ENCODE measurements around the gene ADAT3.
A peak's percentile ranks its signal among the peaks of the same experiment; 100 is the strongest.

Gene ADAT3

GRCh38 chr19:1917146-1917545 lies 11.9 kb downstream of the ADAT3 start:
- no peak for DNase-seq

DNA sequence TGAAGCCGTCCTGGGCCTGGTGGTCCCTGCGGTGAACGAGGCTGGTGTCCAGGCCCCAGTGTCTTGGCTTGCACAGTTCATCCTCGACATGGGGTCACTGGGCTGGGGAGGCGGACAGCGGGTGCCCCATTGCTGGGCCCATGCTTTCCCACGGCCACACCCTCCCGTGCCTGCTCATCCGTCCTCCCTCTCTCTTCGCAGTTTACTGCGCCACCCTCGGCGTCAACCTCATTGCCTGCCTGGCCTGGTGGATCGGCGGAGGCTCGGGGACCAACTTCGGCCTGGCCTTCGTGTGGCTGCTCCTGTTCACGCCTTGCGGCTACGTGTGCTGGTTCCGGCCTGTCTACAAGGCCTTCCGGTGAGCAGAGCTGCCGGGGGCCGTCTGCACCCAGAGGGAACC lies 12.7 kb downstream of the ADAT3 start:
- DNase-seq: no peak

DNA sequence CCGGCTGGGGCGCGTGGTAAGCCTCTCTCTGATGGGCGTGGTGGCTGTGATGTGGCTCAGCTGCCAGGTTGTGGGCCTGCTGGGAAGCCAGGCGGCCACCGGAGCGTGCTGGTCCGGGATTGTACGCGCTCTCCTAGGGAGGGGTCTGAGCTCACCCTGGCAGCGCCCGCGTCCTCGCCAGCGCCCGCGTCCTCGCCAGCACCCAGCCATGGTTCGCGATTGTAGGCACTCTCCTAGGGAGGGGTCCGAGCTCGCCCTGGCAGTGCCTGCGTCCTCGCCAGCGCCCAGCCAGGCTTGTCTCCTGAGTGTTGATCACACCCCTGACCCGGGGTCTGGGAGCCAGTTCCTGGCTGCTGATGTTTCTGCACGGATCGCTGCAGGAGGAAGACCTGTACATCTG lies 13.8 kb downstream of the ADAT3 start:
- DNase-seq: no peak

- no peak for DNase-seq
Measured at GRCh38 chr19:1920644-1921043, 15.4 kb downstream of the ADAT3 start.

DNA sequence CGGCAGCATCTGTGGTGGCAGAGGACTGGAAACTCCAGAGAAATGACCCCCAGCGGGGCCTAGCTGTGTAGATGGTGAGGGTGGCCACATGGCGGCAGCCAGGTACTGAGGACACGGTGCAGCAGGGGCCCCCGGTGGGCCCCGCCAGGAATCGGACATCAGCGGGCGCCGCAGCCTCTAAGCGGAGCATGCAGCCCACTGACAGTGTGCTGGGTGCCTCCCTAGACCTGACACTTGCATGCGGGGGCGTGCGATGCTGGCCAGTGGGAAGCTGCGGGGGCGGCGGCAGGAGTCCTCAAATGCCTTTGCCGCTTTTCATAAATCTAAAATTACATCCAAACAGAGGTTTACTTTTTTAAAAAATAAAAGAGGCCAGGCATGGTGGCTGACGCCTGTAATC lies 16.1 kb downstream of the ADAT3 start:
- no peak for DNase-seq

DNA sequence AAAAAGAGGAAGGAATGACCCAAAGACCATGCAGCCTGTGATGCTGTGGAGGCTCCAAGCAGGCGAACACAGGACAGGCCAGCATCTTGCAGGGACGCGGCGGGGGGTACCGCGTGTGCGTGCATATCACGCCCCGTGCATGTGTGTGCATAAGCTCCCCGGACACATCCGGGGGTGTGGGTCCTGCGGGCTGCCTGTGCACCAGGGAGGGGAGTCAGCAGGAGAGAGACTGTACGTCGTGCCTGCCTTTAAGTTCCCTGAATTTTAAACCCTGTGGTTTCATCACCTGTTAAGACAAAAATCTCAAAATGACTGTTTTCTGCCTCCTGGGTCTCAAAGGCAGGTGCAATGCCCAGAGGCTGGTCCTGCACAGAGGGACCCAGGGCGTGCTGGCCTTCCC lies 16.6 kb downstream of the ADAT3 start:
- no peak for DNase-seq

DNA sequence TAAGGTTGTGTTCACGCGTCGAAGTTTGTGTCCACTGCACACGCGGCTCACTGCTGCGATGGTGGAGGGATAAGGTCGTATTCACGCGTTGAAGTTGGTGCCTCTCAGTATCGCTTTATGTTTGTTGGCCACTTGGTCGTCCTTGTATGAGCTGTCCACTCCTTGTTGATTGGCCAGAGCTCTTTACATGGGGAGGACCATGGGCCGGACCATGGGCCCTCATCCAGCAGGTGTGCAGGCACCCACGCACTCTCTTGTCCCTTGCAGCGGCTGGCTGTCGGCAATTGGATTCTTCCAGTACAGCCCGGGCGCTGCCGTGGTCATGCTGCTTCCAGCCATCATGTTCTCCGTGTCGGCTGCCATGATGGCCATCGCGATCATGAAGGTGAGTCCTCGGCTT lies 17.6 kb downstream of the ADAT3 start:
- DNase-seq: no peak

- DNase-seq: no peak
Measured at GRCh38 chr19:1923319-1923718, 18.1 kb downstream of the ADAT3 start.

- no peak for DNase-seq
Measured at GRCh38 chr19:1924320-1924961, 19.2 kb downstream of the ADAT3 start.

GRCh38 chr19:1925544-1925943 lies 20.3 kb downstream of the ADAT3 start:
- DNase-seq: no peak

DNA sequence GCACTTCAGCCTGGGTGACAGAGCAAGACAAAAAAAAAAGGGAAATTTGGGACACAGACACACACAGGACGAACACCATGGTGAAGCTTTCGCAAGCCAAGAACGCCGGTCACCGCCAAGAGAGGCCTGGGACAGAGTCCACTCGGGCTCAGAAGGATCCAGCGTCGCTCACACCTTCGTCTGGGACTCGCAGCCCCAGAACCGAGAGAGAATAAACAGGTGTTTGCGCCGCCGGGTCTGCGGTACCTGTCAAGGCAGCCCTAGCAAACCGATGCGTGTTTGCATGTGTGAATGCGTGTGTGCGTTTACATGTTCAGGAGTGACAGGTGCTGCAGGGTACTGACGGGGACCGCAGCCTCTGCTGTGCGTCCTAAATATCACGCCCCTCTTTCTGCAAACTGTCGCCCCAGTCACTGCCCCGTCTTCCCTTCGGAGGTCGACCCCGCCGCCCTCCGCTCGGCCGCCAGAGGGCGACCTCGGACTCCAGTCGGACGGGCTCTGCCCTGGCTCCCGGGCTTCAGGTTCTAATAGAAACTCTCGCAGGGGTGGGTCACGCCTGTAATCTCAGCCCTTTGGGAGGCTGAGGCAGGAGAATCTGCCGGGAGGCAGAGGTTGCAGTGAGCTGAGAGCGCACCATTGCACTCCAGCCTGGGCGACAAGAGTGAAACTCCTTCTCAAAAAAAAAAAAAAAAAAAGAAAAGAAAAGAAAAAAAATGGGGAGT lies 24.0 kb downstream of the ADAT3 start:
- peak; percentile 68 for DNase-seq

GRCh38 chr19:1931445-1931844 lies 26.2 kb downstream of the ADAT3 start:
- DNase-seq: no peak

GRCh38 chr19:1932395-1932794 lies 27.2 kb downstream of the ADAT3 start:
- no peak for DNase-seq

- DNase-seq: no peak
Measured at GRCh38 chr19:1933244-1933643, 28.0 kb downstream of the ADAT3 start.

- DNase-seq: no peak
Measured at GRCh38 chr19:1933942-1934341, 28.7 kb downstream of the ADAT3 start.

DNA sequence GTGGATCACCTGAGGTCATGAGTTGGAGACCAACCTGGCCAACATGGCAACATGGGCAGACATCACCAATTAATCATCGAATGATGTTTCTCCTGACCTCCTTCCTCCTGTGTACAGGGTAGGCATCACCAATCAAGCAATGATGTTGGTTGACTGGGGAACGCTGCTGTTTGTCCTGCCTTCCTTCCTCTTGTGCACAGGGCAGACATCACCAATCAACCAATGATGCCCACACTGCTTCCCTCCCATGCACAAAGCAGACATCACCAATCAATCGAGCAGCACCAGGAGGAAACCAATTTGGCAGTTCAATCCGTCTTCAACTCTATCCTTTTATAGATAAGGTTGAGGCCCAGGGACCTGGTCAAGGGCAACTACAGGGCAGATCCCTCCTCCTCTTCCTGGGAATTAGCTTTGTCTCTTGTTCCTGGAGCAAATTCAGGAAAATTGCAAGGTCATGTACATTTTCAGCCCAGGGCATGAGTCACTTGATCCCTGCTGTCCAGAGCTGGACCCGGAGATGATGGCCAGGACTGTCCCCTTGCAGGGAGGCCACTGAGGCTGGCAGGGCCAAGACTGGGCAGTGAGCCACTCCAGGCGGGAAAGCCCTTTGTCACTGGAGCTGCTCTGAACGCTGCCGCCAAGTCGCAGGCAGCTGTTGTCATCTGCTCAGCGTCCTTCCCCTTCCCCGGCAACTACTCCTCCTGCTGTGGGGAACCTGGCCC lies 30.4 kb downstream of the ADAT3 start:
- DNase-seq: peak; percentile 14

DNA sequence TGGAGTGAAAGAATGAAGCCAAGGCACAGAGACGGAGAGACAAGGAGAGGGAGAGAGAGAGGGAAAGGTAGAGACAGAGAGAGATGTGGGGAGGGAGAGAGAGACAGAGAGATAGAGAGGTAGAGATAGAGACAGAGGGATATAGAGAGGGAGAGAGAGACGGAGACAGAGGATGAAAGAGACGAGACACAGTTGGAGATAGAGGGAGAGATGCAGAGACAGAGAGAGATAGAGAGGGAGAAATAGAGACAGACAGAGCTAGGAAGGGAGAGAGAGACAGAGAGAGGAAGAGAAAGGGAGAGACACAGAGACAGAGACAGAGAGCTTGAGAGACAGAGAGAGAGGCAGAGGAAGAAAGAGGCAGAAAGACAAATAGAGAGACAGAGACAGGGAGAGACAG lies 31.2 kb downstream of the ADAT3 start:
- no peak for DNase-seq

DNA sequence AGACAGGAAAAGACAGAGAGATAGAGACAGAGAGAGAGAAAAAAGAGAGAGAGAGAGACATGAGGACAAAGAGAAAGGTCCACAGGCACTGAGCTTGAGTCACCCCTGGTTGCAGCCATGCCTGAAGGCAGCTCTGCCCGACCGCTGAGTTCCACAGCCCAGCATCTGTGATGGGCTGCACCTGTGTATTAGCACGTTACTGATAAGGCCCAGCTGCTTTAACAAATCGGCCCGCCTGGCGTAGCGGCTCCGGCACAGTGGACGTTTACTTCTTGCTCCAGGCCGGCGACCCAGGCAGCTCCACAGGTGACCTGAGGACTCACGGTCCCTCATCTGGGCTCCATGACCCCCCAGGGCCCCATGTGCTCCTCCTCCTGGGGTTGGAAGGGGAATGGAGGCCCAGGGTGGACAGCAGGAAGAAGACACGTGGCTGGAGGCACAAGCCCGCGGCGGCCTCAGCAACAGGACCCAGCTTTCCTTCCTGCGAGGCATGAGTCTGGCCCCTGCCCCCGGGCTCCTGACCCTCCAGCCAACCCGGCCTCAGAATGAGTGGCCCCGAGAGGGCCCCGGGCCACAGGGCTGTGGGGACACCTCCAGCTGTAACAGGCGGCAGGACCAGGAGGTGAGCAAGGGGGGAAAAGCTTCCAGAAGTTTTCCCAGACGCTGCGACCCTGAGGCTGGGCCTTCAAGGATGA lies 31.9 kb downstream of the ADAT3 start:
- no peak for DNase-seq

GRCh38 chr19:1938071-1938470 lies 32.9 kb downstream of the ADAT3 start:
- DNase-seq: no peak

GRCh38 chr19:1941146-1942077 lies 36.2 kb downstream of the ADAT3 start, which contains the start of gene CSNK1G2:
TSS of gene CSNK1G2 (plus strand) at chr19:1941172. CDS start at chr19:1969773, 28,601 bp downstream.
- DNase-seq: no peak

GRCh38 chr19:1942078-1942933 lies 37.1 kb downstream of the ADAT3 start:
- DNase-seq: peak; percentile 41

Measured in NCI-H226 (cell line).